WTC11 (cell line): ENCODE data around the gene STYK1.

Experiments used
- GABPB1 ChIP-seq: sonication (generic); formaldehyde crosslinking; IDR thresholded peaks from 2 replicates; pipeline ENCODE4 v1.8.1; 2023; ENCODE audit warnings: mild to moderate bottlenecking, missing genetic modification reagents
- HMGA2 ChIP-seq: fragments of 250-450 bp; sonication (Bioruptor Pico); IDR thresholded peaks from 2 replicates; pipeline ENCODE4 v1.4.0; 2021; ENCODE audit warnings: mild to moderate bottlenecking, moderate library complexity
- NFE2L1 ChIP-seq: sonication (generic); formaldehyde crosslinking; IDR thresholded peaks from 2 replicates; pipeline ENCODE4 v1.8.1; 2023; ENCODE audit warnings: missing genetic modification reagents
- NFYB ChIP-seq: sonication (generic); formaldehyde crosslinking; conservative IDR thresholded peaks from 2 replicates; pipeline ENCODE4 v1.8.0; 2022; ENCODE audit warnings: low read depth, missing genetic modification reagents
- TEAD4 ChIP-seq: sonication (generic); formaldehyde crosslinking; IDR thresholded peaks from 2 replicates; pipeline ENCODE4 v1.8.0; 2022; ENCODE audit warnings: mild to moderate bottlenecking, missing genetic modification reagents
- ZNF121 ChIP-seq: sonication (generic); formaldehyde crosslinking; IDR thresholded peaks from 2 replicates; pipeline ENCODE4 v1.8.0; 2023; ENCODE audit warnings: missing genetic modification reagents
- ZNF671 ChIP-seq: fragments of 250-450 bp; sonication (Bioruptor Pico); IDR thresholded peaks from 2 replicates; pipeline ENCODE4 v1.8.0; 2021; ENCODE audit warnings: mild to moderate bottlenecking
- TF ChIP-seq, protein P1 (sequence below): fragments of 200-600 bp; IDR thresholded peaks from 2 replicates; pipeline ENCODE4 v1.8.0; 2022; ENCODE audit warnings: antibody characterized with exemption
- TF ChIP-seq, protein P2 (sequence below): sonication (generic); formaldehyde crosslinking; IDR thresholded peaks from 2 replicates; pipeline ENCODE4 v1.8.1; 2023; ENCODE audit warnings: mild to moderate bottlenecking, missing genetic modification reagents, borderline replicate concordance
- TF ChIP-seq, protein P3 (sequence below): sonication (generic); formaldehyde crosslinking; IDR thresholded peaks from 2 replicates; pipeline ENCODE4 v1.8.0; 2022; ENCODE audit warnings: mild to moderate bottlenecking, missing genetic modification reagents
- TF ChIP-seq, protein P4 (sequence below): sonication (generic); formaldehyde crosslinking; IDR thresholded peaks from 2 replicates; pipeline ENCODE4 v1.8.1; 2023; ENCODE audit warnings: mild to moderate bottlenecking, moderate library complexity, missing genetic modification reagents
- TF ChIP-seq, protein P5 (sequence below): sonication (generic); formaldehyde crosslinking; IDR thresholded peaks from 2 replicates; pipeline ENCODE4 v1.8.1; 2023; ENCODE audit warnings: mild to moderate bottlenecking, missing genetic modification reagents, moderate library complexity
- TF ChIP-seq, protein P6 (sequence below): sonication (generic); formaldehyde crosslinking; IDR thresholded peaks from 2 replicates; pipeline ENCODE4 v1.8.1; 2022; ENCODE audit warnings: low read depth, mild to moderate bottlenecking, moderate library complexity, missing genetic modification reagents, borderline replicate concordance
- TF ChIP-seq, protein P7 (sequence below): sonication (generic); formaldehyde crosslinking; IDR thresholded peaks from 2 replicates; pipeline ENCODE4 v1.8.1; 2023; ENCODE audit warnings: mild to moderate bottlenecking, missing genetic modification reagents

DNA sequence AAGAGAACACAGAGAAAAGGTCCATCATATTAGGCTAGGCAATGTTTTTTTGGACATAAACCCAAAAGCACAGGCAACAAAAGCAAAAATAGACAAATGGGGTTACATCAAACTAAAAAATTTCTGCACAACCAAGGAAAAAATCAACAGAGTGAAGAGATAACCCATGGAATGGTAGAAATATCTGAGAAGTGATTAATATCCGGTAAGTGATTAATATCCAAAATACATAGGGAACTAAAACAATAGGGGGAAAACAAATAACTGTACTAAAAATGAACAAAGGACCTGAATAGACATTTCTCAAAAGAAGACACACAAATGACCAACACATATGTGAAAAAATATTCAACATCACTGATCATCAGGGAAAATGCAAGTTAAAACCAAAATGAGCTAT, 4.3 kb downstream of the STYK1 start:
- TF ChIP-seq, protein P1, sequence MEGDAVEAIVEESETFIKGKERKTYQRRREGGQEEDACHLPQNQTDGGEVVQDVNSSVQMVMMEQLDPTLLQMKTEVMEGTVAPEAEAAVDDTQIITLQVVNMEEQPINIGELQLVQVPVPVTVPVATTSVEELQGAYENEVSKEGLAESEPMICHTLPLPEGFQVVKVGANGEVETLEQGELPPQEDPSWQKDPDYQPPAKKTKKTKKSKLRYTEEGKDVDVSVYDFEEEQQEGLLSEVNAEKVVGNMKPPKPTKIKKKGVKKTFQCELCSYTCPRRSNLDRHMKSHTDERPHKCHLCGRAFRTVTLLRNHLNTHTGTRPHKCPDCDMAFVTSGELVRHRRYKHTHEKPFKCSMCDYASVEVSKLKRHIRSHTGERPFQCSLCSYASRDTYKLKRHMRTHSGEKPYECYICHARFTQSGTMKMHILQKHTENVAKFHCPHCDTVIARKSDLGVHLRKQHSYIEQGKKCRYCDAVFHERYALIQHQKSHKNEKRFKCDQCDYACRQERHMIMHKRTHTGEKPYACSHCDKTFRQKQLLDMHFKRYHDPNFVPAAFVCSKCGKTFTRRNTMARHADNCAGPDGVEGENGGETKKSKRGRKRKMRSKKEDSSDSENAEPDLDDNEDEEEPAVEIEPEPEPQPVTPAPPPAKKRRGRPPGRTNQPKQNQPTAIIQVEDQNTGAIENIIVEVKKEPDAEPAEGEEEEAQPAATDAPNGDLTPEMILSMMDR, result no peak
- TF ChIP-seq ZNF121 (CRISPR knock-in tag) (no peak), HMGA2 (CRISPR knock-in tag) (no peak), NFYB (CRISPR knock-in tag) (no peak), GABPB1 (CRISPR knock-in tag) (no peak), ZNF671 (CRISPR knock-in tag) (no peak), NFE2L1 (CRISPR knock-in tag) (no peak), TEAD4 (no peak)
- TF ChIP-seq, protein P2, sequence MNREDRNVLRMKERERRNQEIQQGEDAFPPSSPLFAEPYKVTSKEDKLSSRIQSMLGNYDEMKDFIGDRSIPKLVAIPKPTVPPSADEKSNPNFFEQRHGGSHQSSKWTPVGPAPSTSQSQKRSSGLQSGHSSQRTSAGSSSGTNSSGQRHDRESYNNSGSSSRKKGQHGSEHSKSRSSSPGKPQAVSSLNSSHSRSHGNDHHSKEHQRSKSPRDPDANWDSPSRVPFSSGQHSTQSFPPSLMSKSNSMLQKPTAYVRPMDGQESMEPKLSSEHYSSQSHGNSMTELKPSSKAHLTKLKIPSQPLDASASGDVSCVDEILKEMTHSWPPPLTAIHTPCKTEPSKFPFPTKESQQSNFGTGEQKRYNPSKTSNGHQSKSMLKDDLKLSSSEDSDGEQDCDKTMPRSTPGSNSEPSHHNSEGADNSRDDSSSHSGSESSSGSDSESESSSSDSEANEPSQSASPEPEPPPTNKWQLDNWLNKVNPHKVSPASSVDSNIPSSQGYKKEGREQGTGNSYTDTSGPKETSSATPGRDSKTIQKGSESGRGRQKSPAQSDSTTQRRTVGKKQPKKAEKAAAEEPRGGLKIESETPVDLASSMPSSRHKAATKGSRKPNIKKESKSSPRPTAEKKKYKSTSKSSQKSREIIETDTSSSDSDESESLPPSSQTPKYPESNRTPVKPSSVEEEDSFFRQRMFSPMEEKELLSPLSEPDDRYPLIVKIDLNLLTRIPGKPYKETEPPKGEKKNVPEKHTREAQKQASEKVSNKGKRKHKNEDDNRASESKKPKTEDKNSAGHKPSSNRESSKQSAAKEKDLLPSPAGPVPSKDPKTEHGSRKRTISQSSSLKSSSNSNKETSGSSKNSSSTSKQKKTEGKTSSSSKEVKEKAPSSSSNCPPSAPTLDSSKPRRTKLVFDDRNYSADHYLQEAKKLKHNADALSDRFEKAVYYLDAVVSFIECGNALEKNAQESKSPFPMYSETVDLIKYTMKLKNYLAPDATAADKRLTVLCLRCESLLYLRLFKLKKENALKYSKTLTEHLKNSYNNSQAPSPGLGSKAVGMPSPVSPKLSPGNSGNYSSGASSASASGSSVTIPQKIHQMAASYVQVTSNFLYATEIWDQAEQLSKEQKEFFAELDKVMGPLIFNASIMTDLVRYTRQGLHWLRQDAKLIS (CRISPR knock-in tag), result no peak
- TF ChIP-seq, protein P3, sequence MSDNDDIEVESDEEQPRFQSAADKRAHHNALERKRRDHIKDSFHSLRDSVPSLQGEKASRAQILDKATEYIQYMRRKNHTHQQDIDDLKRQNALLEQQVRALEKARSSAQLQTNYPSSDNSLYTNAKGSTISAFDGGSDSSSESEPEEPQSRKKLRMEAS (CRISPR knock-in tag), result no peak
- TF ChIP-seq, protein P4, sequence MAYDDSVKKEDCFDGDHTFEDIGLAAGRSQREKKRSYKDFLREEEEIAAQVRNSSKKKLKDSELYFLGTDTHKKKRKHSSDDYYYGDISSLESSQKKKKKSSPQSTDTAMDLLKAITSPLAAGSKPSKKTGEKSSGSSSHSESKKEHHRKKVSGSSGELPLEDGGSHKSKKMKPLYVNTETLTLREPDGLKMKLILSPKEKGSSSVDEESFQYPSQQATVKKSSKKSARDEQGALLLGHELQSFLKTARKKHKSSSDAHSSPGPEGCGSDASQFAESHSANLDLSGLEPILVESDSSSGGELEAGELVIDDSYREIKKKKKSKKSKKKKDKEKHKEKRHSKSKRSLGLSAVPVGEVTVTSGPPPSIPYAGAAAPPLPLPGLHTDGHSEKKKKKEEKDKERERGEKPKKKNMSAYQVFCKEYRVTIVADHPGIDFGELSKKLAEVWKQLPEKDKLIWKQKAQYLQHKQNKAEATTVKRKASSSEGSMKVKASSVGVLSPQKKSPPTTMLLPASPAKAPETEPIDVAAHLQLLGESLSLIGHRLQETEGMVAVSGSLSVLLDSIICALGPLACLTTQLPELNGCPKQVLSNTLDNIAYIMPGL (CRISPR knock-in tag), result no peak
- TF ChIP-seq, protein P5, sequence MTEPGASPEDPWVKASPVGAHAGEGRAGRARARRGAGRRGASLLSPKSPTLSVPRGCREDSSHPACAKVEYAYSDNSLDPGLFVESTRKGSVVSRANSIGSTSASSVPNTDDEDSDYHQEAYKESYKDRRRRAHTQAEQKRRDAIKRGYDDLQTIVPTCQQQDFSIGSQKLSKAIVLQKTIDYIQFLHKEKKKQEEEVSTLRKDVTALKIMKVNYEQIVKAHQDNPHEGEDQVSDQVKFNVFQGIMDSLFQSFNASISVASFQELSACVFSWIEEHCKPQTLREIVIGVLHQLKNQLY, result no peak
- TF ChIP-seq, protein P6, sequence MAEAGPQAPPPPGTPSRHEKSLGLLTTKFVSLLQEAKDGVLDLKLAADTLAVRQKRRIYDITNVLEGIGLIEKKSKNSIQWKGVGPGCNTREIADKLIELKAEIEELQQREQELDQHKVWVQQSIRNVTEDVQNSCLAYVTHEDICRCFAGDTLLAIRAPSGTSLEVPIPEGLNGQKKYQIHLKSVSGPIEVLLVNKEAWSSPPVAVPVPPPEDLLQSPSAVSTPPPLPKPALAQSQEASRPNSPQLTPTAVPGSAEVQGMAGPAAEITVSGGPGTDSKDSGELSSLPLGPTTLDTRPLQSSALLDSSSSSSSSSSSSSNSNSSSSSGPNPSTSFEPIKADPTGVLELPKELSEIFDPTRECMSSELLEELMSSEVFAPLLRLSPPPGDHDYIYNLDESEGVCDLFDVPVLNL, result no peak
- TF ChIP-seq, protein P7, sequence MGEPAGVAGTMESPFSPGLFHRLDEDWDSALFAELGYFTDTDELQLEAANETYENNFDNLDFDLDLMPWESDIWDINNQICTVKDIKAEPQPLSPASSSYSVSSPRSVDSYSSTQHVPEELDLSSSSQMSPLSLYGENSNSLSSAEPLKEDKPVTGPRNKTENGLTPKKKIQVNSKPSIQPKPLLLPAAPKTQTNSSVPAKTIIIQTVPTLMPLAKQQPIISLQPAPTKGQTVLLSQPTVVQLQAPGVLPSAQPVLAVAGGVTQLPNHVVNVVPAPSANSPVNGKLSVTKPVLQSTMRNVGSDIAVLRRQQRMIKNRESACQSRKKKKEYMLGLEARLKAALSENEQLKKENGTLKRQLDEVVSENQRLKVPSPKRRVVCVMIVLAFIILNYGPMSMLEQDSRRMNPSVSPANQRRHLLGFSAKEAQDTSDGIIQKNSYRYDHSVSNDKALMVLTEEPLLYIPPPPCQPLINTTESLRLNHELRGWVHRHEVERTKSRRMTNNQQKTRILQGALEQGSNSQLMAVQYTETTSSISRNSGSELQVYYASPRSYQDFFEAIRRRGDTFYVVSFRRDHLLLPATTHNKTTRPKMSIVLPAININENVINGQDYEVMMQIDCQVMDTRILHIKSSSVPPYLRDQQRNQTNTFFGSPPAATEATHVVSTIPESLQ (CRISPR knock-in tag), result no peak
